Fibroblast of skin of right biceps (primary cell): ENCODE data around the gene GABRB2.

Experiments used
- DNase-seq: peaks from one replicate; pipeline ENCODE4 v3.0.0-alpha.2; 2013

GABRB2 gene

GRCh38 chr5:161471211-161471950, 75.1 kb downstream of the GABRB2 start:
- no peak for DNase-seq

- DNase-seq: no peak
Observed at GRCh38 chr5:161467703-161468102, 78.8 kb downstream of the GABRB2 start.

DNA sequence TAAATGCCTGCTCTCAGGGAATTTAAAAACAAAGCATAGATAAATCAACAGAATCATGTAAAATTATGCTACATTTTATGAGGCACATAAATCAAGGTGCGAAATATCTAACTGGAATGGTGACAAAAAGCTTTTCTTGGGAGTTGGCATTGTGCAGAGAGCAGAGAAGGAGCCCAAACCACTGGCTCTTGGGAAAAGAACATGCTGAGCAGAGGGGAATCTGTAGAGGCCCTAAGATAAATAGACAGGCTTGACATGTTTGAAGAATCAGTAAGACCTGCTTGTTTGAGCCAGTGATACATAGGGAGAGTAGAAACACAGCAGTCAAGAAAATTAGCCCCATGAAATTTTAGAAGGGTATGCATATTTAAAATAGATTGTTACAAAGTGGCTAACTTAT, 85.8 kb downstream of the GABRB2 start:
- no peak for DNase-seq

GRCh38 chr5:161446655-161447054, 99.9 kb downstream of the GABRB2 start:
- no peak for DNase-seq

DNA sequence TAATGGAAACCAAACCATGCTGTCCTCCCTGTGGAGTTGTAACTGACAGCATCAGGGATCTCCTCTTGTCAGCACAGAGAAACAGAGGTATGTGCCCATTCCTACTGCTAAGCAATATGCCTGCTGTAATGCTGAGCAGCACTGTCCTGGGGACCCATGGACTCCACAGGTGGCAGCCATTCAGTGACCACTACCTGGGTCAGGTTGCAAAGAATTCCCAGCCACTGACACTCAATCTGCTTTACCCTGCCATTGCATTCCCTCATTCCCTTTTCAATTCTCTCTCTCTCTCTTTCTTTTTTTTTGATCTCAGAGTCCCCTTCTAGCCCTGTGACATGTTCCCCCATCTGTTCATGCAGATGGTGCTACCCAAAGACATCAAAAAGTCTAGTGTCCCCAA, 104.1 kb downstream of the GABRB2 start:
- no peak for DNase-seq

DNA sequence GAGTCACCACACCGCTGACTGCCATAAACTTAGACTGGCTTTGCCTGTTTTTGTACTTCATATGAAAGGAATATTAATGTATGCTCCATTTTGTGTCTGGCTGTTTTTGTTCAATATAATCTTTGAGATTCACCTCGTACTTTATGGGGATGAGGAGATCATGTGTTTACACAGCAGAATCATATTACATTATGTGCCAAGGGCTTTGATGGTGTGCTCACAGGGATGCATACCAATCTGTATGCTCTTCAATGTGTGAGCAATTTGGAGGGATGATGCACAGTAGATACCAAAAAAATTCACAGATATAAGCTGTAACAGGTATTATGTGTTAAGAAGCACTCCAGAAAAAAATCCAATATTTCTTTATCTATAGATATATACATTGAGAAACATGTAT, 113.7 kb downstream of the GABRB2 start:
- peak; percentile 6 for DNase-seq

- no peak for DNase-seq
Observed at GRCh38 chr5:161431963-161432362, 114.6 kb downstream of the GABRB2 start.

- no peak for DNase-seq
Observed at GRCh38 chr5:161421067-161421466, 125.5 kb downstream of the GABRB2 start.

DNA sequence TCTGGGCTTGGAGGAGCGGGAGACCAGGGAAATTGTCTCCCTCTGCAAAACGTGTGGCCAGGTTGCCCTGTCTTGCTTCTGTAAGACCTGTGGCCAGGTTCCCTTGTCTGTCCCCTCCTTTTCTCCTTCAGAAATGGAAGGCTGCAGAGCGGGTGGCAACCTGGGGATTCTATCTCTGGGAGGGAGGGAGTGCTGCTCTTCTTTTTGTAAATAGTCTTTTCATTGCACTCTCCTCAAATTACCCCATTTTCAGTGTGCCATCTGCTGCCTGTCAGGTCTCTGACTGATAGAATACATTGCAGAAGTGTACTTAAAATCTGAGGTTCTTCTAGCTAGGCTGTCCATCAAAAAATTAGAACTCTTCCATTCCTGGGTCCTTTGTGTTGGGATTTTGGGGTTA, 126.0 kb downstream of the GABRB2 start:
- DNase-seq: no peak

DNA sequence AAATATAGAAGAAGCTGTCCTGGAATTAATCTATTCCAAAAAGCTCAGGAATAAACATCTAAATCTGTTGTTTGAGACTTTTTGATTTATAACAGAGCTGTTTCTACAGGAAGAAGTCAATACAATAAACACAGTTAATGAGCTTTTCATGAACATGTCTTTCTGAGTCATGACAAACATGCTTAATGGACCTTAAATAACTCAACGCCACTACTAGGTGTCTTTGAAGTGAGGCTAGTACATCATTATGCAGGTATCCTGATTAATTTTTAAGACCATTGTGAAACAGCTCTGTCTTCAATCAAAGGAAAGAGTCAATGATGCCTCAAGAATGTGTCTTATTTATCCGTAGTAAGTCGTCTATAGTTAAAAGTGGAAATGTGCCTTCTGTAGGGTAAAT, 131.6 kb downstream of the GABRB2 start:
- no peak for DNase-seq

DNA sequence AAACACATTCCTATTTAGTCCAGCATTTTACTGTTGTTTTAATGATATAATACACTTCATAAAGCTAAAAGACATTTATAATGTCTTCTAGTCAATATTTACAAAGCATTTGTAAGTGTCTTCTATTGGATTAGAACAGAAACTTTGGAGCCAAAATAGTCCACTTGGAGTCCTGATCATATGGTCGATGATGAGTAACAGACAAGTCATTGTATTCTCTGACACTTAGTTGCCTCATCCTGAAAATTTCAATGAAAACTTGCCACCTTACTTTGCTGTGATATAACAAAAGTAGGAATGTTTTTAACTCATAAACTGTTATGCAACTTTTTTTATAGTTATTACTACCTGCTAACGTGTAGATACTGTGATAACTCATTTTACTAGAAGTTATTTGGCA, 132.5 kb downstream of the GABRB2 start:
- DNase-seq: no peak

- DNase-seq: no peak
Observed at GRCh38 chr5:161412792-161413191, 133.7 kb downstream of the GABRB2 start.

DNA sequence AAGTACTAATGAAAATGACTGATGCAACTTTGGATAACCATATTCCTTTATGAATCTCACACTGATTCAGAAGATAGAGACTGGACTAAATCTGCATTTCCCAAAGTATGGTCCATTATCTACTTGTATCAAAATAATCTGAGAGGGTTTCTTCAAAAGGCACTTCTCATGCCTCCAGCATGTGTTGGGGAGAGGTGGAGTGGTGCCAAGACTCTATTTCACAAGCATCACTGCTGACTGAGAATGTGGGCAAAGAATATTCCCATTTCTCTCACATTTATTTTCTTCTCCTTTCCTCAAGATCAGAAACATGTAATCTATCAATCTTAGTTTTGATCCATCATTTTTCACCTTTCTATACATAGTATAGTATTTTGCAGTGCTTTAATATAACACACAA, 135.4 kb downstream of the GABRB2 start:
- DNase-seq: no peak

DNA sequence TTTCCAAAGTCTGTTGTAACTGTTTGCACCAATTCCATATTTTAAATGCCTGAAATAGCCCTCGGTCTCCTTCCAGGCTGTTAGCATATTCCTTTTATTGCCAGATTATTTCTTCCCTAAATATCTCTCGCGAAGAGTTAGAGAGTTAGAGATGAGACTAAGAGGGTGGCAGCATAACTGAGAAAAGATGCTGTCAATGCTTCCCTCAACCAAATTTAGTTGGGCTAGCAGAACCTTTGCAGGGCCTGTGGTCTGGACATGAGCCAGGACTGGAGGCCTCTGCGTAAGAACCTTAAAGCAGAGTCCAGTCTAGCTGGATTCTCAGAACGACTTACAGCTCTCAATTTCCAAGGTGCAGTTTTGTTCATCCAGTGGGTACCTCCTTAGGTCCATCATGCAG, 135.9 kb downstream of the GABRB2 start:
- no peak for DNase-seq

DNA sequence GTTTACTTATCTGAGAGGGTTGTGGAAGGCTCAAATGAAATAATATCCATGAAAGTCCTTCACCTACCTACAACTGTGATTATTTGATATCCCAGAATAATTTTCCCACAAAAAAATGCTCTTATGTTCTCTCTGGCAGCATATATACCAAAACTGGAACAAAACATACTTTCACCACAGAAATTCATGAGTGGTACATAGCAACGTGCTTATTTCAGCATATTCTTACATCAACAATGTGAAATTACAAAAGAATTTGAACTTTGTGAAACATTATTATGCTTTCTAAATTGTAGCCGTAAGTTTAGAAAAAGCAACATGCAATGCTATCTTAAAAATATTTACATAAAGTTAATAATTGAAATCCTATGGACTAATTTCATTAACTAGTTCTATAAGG, 137.1 kb downstream of the GABRB2 start:
- no peak for DNase-seq

DNA sequence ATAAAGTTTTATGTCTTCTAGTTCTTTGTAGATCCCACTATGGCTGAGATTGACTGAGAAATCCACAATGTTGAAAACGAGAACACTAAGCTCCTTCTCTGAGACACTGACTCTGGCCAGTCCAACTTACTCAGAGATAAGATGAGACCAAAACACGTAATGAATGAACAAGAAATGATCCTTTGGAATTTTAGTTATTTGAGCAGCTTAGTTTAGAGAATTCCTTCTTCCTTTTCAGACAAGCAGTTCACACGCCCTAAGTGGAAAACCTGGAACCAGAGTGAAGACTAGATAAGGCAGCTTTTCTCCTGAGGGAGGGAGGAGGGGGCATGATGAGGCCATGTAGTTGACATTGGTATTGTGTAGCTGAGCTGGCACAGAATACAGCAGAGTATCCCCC, 139.6 kb downstream of the GABRB2 start:
- peak; percentile 1 for DNase-seq

GRCh38 chr5:161403996-161404395, 142.5 kb downstream of the GABRB2 start:
- no peak for DNase-seq

- no peak for DNase-seq
Observed at GRCh38 chr5:161403121-161403520, 143.4 kb downstream of the GABRB2 start.

DNA sequence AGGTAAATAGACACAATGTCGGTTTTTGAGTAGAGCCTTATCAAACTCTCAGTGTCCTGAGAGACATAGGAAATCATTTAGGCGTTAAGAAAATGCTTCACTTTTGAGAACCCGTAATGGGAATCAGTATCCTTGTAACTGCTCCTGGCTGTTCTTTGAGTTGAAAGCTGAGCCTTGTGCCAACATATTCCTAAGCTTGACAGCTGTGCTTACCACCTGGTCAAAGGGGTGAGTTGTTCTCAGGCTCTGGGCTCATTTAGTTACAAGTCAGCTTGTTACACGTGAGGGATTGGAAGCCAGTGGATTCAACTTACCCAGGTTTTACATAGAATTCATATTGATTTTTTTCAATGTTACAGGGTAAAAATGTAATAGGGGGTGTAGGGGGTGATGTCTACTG, 145.9 kb downstream of the GABRB2 start:
- DNase-seq: no peak

GRCh38 chr5:161399996-161400562, 146.4 kb downstream of the GABRB2 start:
- DNase-seq: no peak

DNA sequence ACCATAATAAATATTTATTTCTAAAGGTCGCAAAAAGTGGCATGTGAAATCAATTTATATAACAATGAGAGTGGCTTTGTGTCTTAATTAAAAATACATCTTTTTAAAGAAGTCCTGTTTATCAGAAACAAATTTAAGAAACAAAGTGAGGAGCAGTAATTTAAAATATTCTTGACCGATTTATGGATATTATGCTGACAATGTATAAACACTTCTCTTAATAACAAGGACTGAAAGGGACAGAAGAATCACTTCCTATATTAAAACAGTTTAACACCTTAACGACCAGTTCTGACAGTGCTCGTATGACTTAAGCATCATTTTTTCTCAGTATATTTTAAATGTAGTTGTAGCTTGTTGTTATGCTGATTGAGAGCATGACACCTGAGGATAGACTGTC, 149.1 kb downstream of the GABRB2 start:
- DNase-seq: no peak

DNA sequence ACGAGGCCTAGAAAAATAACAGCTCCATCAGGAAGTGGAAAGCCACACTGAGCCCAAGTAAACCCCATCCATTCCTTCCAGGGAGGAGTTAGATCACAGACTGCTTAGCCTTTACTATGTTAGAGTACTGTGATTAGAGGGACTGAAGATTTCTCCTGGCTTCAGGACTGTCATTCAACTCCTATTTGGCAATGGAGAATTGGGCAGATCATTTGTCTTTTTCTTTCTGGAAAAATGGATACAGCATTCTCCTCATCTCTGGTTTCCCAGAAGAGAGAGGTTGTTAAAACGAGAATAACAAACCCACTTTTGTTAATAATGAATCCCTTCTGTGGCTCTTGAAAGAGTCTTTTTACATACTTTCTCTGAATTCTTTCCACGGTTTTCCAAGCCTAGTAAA, 150.4 kb downstream of the GABRB2 start:
- DNase-seq: no peak

GRCh38 chr5:161391724-161392123, 154.8 kb downstream of the GABRB2 start:
- DNase-seq: no peak

- no peak for DNase-seq
Observed at GRCh38 chr5:161391016-161391415, 155.5 kb downstream of the GABRB2 start.

DNA sequence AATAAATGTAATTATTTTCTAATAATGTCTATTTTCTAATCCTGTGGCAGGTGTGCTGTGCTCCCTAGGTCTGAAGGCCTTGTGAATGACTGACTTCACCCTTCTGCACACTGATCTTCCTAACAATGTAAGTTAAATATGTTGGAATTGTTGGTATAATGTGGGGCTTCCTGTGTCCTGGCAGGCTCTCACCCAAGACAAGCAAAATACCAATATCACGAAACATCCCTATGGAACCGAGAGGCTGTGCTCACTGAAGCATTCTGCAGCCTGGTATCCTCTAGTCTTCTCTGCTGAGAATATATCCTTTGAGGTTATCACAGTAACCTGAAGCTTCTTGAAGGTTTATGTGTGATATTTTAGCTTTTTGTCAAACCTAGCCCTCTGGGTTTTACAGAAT, 159.4 kb downstream of the GABRB2 start:
- DNase-seq: peak; percentile 2
